HG03060 (cell line): ENCODE measurements around the gene MRTFA.
"Not testable (repeated sequence)": the region's sequence is repeated elsewhere in the genome, so short reads cannot be mapped to it uniquely, and the experiment has no call there.

Source experiments
- ATAC-seq: cut with Tn5 transposase; IDR thresholded peaks from one replicate; pipeline ENCODE4 v1.9.1; 2021; ENCODE audit warnings: low read depth, moderate number of reproducible peaks; ENCODE audit not compliant: unreplicated experiment

Gene MRTFA

GRCh38 chr22:40378448-40378847 lies 258.1 kb downstream of the MRTFA start:
- ATAC-seq: not testable (repeated sequence)

GRCh38 chr22:40377931-40378330 lies 258.6 kb downstream of the MRTFA start:
- no peak for ATAC-seq

GRCh38 chr22:40376149-40376548 lies 260.4 kb downstream of the MRTFA start:
- no peak for ATAC-seq

GRCh38 chr22:40374567-40374966 lies 262.0 kb downstream of the MRTFA start:
- ATAC-seq: no peak

- no peak for ATAC-seq
Observed at GRCh38 chr22:40368836-40369235, 267.7 kb downstream of the MRTFA start.

GRCh38 chr22:40368016-40368415 lies 268.5 kb downstream of the MRTFA start:
- no peak for ATAC-seq

GRCh38 chr22:40367342-40367741 lies 269.2 kb downstream of the MRTFA start:
- no peak for ATAC-seq

- ATAC-seq: no peak
Observed at GRCh38 chr22:40366068-40366467, 270.5 kb downstream of the MRTFA start.

- ATAC-seq: no peak
Observed at GRCh38 chr22:40364431-40364830, 272.1 kb downstream of the MRTFA start.

- ATAC-seq: no peak
Observed at GRCh38 chr22:40363059-40363458, 273.5 kb downstream of the MRTFA start.

- no peak for ATAC-seq
Observed at GRCh38 chr22:40361100-40361499, 275.4 kb downstream of the MRTFA start.
